OCI-LY3 (cell line): ENCODE results near the gene SORBS1.

Experiments
- H2AFZ ChIP-seq: fragments of 200-600, 300-600 bp; shearing (Covaris generic); 2 replicates; pipeline ENCODE4 v1.6.0; 2014; ENCODE audit warnings: antibody characterized with exemption, low read depth, low read length
- H3K27ac ChIP-seq: fragments of 200-600, 300-600 bp; sonication (generic); 2 replicates; pipeline ENCODE4 v1.5.1; 2014; ENCODE audit warnings: mild to moderate bottlenecking, low read length, moderate library complexity, mixed read lengths
- H3K27me3 ChIP-seq: fragments of 200-600, 300-600 bp; sonication (generic); 2 replicates; pipeline ENCODE4 v1.6.1; 2014; ENCODE audit warnings: low read depth, low read length, mixed read lengths
- H3K36me3 ChIP-seq: fragments of 200-600, 300-600 bp; sonication (generic); replicated peaks from 2 replicates; pipeline ENCODE3; 2014; ENCODE audit warnings: low read depth, low read length, mixed read lengths
- H3K4me1 ChIP-seq: fragments of 300-600, 200-600 bp; sonication (generic); 2 replicates; pipeline ENCODE4 v1.6.1; 2014; ENCODE audit warnings: low read length, mixed read lengths
- H3K4me2 ChIP-seq: fragments of 200-600, 300-600 bp; sonication (generic); 2 replicates; pipeline ENCODE4 v1.6.1; 2014; ENCODE audit warnings: low read length, mixed read lengths
- H3K4me3 ChIP-seq: fragments of 300-600, 200-600 bp; sonication (generic); 2 replicates; pipeline ENCODE4 v1.5.1; 2014; ENCODE audit warnings: antibody characterized with exemption, mild to moderate bottlenecking, low read length, moderate library complexity
- H3K79me2 ChIP-seq: fragments of 300-600, 200-600 bp; shearing (Covaris generic); 2 replicates; pipeline ENCODE4 v1.6.1; 2014; ENCODE audit warnings: mild to moderate bottlenecking, low read length, mixed read lengths
- H3K9ac ChIP-seq: fragments of 300-600, 200-600 bp; shearing (Covaris generic); 2 replicates; pipeline ENCODE4 v1.6.0; 2014; ENCODE audit warnings: mild to moderate bottlenecking, low read length, moderate library complexity
- H3K9me3 ChIP-seq: fragments of 200-600, 300-600 bp; shearing (Covaris generic); 2 replicates; pipeline ENCODE4 v1.6.1; 2014; ENCODE audit warnings: low read length, mixed read lengths; ENCODE audit not compliant: insufficient read depth
- H4K20me1 ChIP-seq: fragments of 200-600, 300-600 bp; sonication (generic); 2 replicates; pipeline ENCODE4 v1.6.1; 2016; ENCODE audit warnings: low read length, mixed read lengths; ENCODE audit not compliant: insufficient read depth
- EZH2phosphoT487 ChIP-seq: fragments of 200-600 bp; shearing (Covaris generic); IDR thresholded peaks from 2 replicates; pipeline ENCODE4 v1.6.1; 2018; ENCODE audit warnings: antibody characterized with exemption, mixed run types, low read depth
- TF ChIP-seq, protein P1 (sequence below): fragments of 200-600, 300-600 bp; sonication (generic); IDR thresholded peaks from 2 replicates; pipeline ENCODE4 v1.5.1; 2014; ENCODE audit warnings: antibody characterized with exemption, low read length, low read depth

SORBS1 gene

DNA sequence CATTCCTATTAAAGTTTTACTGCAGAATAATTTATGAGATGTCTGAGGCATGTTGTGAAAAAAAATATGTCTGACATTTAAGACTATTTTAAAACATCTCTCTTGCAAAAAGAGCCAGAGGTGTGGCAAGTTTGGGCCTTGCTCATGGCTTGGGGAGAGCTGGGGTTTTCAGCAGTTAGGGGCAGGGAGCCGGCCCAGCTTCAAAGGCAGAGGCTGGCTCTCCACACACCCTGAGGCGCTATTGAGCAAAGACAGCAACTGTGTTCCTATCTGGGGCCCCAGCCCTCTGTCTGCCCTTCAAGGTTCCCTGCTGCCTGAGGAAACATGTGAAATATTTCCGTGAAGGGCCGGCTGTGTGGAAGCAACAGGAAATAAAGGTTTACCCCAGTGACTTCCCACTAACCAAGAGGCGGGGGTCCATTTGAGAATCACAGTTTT is 94.0 kb downstream of the SORBS1 start:
- TF ChIP-seq EZH2phosphoT487: no peak
- TF ChIP-seq, protein P1, sequence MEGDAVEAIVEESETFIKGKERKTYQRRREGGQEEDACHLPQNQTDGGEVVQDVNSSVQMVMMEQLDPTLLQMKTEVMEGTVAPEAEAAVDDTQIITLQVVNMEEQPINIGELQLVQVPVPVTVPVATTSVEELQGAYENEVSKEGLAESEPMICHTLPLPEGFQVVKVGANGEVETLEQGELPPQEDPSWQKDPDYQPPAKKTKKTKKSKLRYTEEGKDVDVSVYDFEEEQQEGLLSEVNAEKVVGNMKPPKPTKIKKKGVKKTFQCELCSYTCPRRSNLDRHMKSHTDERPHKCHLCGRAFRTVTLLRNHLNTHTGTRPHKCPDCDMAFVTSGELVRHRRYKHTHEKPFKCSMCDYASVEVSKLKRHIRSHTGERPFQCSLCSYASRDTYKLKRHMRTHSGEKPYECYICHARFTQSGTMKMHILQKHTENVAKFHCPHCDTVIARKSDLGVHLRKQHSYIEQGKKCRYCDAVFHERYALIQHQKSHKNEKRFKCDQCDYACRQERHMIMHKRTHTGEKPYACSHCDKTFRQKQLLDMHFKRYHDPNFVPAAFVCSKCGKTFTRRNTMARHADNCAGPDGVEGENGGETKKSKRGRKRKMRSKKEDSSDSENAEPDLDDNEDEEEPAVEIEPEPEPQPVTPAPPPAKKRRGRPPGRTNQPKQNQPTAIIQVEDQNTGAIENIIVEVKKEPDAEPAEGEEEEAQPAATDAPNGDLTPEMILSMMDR: no peak
- no peaks in the 10 kb centered on the region for H3K9me3 ChIP-seq
- no peaks in the 10 kb centered on the region for H3K4me1 ChIP-seq
- H3K9ac ChIP-seq: no peak overlapping the region
- no peak overlapping the region for H3K4me3 ChIP-seq
- 0 out of 2 replicates have a peak, but pooled peaks cover 6% of the 10 kb centered on the region for H3K27me3 ChIP-seq
- no peaks in the 10 kb centered on the region for H3K79me2 ChIP-seq
- H4K20me1 ChIP-seq: no peaks in the 10 kb centered on the region
- no peak overlapping the region for H2AFZ ChIP-seq
- no peak overlapping the region for H3K27ac ChIP-seq
- no peak overlapping the region for H3K4me2 ChIP-seq
- no peaks in the 10 kb centered on the region for H3K36me3 ChIP-seq

DNA sequence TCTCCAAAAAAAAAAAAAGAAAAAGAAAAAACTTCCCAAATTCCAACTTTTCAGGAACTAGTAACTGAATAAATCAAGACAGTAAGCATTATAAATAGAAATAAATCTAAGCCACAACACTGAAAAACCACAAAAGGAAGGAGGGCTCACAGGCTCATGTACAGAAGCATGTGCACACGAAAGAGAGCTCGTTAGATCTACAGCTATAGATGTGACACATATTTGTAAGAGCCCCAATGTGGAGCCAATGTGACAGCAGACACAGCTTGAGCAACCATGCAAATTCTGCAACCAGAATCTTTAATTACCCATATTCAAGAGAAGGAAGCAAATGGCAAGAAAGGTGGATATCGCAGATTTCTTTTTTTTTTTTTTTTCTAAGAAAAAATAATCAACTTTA is 94.7 kb downstream of the SORBS1 start:
- H3K4me1 ChIP-seq: no peaks in the 10 kb centered on the region
- H4K20me1 ChIP-seq: no peaks in the 10 kb centered on the region
- no peak overlapping the region for H3K4me2 ChIP-seq
- H3K27ac ChIP-seq: no peak overlapping the region
- no peak overlapping the region for H3K9ac ChIP-seq
- TF ChIP-seq, protein P1: no peak
- no peak for TF ChIP-seq EZH2phosphoT487
- H3K27me3 ChIP-seq: 0 out of 2 replicates have a peak, but pooled peaks cover 6% of the 10 kb centered on the region
- H2AFZ ChIP-seq: no peak overlapping the region
- H3K36me3 ChIP-seq: no peaks in the 10 kb centered on the region
- no peaks in the 10 kb centered on the region for H3K9me3 ChIP-seq
- H3K79me2 ChIP-seq: no peaks in the 10 kb centered on the region
- no peak overlapping the region for H3K4me3 ChIP-seq

- TF ChIP-seq, protein P1: no peak
- no peak for TF ChIP-seq EZH2phosphoT487
- Histone ChIP-seq H2AFZ (no peak overlapping the region), H3K27ac (no peak overlapping the region), H3K4me2 (no peak overlapping the region), H3K27me3 (peaks cover 3% of the 10 kb centered on the region; the same call in 1 of the 2 replicates), H3K36me3 (no peaks in the 10 kb centered on the region), H4K20me1 (no peaks in the 10 kb centered on the region), H3K79me2 (no peaks in the 10 kb centered on the region), H3K9me3 (no peaks in the 10 kb centered on the region), H3K9ac (no peak overlapping the region), H3K4me3 (no peak overlapping the region), H3K4me1 (no peaks in the 10 kb centered on the region)
Measured at GRCh38 chr10:95464280-95464679, 96.9 kb downstream of the SORBS1 start.

DNA sequence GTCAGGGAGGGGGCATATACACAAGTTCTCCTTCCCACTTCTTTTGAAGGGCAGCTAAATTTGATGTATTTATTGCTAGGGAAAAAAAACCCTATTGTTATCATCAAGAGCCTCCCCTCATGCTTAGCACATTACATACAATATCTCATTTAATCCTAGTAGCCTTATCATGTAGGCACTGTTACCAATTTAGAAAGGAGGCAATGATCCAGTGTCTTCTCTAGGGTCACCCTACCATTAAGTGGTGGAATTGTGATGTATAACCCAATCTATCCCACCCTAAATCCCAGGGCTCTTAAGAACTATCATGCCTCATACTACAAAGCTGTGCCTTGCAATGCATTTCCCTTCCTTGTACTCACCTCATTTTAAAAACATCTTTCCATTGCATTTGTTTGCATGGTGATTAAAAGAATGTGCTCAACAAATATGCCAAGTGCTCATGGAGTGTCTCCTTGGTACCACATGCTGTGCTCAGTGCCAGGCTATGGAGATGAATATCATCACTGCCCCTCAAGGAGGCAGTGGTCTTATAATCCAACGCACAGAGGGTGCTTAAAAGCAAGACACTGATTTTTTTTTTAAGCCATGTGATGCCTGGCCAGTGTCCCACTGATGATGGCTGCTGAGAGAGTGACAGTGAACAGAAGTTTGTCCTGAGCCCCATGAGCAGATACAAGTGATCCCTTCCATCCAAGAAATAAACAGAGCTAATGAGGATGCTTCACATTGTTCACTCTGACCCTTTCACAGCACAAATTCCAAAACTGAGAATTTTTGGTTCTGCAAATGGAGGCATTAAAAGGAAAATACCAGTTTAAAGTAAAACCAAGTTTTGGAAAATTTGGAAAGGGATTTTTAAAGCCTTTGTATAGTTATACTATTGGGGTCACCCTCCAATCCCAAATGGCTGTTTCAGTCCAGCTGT is 98.2 kb downstream of the SORBS1 start:
- H3K79me2 ChIP-seq: no peaks in the 10 kb centered on the region
- no peak overlapping the region for H3K27ac ChIP-seq
- TF ChIP-seq, protein P1: no peak
- TF ChIP-seq EZH2phosphoT487: no peak
- H4K20me1 ChIP-seq: no peaks in the 10 kb centered on the region
- H3K36me3 ChIP-seq: no peaks in the 10 kb centered on the region
- no peaks in the 10 kb centered on the region for H3K4me1 ChIP-seq
- H3K4me2 ChIP-seq: no peak overlapping the region
- H3K9me3 ChIP-seq: no peaks in the 10 kb centered on the region
- no peak overlapping the region for H3K4me3 ChIP-seq
- peaks cover 5% of the 10 kb centered on the region; the same call in 1 of the 2 replicates for H3K27me3 ChIP-seq
- no peak overlapping the region for H3K9ac ChIP-seq
- H2AFZ ChIP-seq: no peak overlapping the region
